ENCODE results near the gene TRAF2. TPM values are rescaled to one million over a fixed set of nuclear protein-coding genes. Genes with fewer than 3 reads are reported as not detected.
"Not testable (repeated sequence)": the region's sequence is repeated elsewhere in the genome, so short reads cannot be mapped to it uniquely, and the experiment has no call there.

Gene TRAF2, protein sequence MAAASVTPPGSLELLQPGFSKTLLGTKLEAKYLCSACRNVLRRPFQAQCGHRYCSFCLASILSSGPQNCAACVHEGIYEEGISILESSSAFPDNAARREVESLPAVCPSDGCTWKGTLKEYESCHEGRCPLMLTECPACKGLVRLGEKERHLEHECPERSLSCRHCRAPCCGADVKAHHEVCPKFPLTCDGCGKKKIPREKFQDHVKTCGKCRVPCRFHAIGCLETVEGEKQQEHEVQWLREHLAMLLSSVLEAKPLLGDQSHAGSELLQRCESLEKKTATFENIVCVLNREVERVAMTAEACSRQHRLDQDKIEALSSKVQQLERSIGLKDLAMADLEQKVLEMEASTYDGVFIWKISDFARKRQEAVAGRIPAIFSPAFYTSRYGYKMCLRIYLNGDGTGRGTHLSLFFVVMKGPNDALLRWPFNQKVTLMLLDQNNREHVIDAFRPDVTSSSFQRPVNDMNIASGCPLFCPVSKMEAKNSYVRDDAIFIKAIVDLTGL
- 16.4 TPM for total RNA-seq

DNA sequence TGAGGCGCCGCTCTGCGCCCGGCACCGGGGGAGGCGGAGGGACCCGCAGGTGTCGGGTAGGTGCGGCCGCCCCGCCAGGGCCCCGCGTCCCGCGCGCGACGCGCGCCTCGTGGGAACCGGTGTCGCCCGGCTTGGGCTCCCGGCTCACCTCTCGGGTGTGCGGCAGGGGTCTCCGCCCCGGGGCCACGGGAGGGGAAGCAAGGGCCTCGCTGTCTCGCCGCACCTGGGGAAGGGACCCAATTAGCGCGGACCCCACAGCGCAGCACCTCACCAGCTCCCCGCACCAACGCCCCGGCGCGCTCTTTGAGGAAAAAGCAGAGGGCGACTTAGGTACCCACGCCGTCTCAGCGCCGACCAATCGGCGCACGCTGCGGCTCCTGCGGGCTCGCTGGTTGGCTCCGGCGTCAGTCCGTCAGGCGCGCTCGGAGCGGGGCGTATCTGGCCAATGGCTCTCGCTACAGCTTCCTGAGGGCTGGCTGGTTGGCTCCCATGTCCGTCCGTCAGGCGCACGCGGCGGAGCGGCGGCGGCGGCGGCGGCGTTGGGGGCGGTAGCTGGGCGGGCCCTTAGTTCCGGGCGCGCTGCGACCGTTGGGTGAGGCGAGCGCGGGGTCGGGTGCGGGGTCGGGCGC lies at the start of gene TRAF2:
Gene TRAF2 (plus strand): TSS at position 567 of the 629 bp plus-strand sequence. CDS start 12,225 bp downstream, outside the sequence.
- DNase-seq (ENCODE audit: low spot score) = peak; percentile 98

DNA sequence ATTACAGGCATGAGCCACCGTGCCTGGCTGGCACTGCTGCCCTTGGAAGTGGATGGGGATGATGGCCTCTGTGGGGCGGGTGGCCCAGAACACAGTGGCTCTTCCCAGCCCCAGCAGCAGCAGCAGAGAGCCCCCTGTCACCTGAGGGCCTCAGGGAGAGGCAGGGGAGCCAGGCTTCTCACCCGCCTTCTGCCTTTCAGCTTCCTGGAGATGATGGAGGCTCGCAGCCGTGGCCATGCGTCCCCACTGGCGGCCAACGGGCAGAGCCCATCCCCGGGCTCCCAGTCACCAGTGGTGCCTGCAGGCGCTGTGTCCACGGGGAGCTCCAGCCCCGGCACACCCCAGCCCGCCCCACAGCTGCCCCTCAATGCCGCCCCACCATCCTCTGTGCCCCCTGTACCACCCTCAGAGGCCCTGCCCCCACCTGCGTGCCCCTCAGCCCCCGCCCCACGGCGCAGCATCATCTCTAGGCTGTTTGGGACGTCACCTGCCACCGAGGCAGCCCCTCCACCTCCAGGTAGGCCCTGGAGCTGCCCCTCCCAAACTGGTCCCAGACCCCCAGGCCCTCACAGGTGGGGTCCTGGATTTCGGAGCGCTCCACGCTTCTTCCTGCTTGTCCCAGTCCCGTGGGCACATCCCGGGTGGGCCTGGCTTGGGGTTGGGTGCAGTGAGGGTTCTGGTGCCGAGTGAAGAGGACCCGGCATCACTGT lies 49.0 kb upstream of the TRAF2 start:
- DNase-seq (ENCODE audit: low spot score) = no peak

DNA sequence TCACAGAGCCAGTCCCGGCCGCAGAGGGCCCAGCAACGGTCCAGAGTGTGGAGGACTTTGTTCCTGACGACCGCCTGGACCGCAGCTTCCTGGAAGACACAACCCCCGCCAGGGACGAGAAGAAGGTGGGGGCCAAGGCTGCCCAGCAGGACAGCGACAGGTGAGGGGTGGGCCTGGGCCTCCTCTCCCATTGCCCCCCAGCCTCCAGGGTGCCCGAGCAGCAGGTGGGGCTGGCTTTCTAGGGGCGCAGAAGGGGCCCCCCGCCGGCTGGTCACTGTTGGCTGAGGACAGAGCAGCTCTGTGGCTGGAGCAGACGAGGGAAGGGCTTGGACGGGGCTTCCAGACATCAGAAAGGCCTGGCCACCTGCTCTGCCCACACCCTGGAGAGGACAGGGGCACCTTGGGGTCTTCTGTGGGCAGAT lies 48.4 kb upstream of the TRAF2 start:
- DNase-seq (ENCODE audit: low spot score) = not testable (repeated sequence)

DNA sequence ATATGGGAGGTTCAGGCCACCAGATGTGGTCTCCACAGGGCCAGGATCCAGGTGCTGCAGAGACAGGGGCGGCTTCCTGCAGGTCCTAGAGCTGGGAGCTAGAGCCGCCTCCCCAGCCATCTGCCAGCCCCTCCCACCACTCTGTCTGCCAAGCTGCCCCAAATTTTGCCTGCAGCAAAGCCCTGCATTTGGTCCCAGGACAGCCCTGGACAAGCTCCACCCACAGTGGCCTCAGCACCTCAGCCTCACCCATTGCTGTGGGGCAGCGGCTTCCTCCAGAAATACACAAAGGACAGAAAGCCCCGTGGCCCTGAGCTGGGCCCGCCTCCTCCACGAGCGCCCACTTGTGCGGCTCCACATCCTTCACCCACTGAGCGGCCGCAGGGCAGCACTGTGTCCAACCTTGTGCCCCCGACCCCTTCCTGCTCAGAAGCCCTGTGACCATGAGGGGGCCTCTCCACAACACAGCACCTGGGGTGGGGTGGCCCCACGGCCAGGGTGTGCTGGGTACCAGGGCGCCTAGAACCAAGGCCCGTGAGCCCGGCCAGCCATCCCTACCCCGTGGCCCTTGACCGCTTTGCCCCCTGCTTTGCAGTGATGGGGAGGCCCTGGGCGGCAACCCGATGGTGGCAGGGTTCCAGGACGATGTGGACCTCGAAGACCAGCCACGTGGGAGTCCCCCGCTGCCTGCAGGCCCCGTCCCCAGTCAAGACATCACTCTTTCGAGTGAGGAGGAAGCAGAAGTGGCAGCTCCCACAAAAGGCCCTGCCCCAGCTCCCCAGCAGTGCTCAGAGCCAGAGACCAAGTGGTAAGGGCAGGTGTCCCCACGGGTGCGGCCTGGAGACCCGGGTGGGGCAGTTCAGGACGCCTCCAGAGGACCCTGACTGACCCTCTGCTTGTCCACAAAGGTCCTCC lies 47.7 kb upstream of the TRAF2 start:
- no peak for DNase-seq (ENCODE audit: low spot score)

DNA sequence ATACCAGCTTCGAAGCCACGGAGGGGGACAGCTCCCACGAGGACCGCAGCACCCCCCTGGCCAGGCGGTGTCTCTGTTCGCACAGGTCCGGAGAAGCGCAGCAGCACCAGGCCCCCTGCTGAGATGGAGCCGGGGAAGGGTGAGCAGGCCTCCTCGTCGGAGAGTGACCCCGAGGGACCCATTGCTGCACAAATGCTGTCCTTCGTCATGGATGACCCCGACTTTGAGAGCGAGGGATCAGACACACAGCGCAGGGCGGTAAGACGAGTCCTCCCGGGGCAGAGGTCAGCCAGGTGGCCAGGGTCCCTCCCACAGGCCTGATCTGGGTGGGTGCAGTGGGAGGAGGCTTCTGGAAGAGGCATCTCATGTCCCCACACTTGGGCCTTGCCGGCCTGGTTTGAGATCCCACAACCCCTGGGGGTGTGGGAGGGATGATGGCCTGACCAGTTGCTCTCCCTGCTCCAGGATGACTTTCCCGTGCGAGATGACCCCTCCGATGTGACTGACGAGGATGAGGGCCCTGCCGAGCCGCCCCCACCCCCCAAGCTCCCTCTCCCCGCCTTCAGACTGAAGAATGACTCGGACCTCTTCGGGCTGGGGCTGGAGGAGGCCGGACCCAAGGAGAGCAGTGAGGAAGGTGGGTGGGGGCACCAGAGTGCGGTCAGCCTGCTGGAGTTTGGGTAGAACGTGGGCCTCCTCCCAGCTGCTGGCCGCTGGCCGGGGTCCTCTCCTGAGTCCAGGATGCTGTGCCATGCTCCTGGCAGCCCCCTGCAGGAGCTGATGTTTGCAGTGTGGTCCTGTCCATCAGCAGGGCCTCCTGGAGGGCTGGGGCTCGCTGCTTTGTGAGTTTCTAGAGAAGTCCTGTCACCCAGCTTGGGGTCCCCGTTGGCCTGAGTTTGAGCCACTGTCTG lies 46.8 kb upstream of the TRAF2 start:
- no peak for DNase-seq (ENCODE audit: low spot score)

DNA sequence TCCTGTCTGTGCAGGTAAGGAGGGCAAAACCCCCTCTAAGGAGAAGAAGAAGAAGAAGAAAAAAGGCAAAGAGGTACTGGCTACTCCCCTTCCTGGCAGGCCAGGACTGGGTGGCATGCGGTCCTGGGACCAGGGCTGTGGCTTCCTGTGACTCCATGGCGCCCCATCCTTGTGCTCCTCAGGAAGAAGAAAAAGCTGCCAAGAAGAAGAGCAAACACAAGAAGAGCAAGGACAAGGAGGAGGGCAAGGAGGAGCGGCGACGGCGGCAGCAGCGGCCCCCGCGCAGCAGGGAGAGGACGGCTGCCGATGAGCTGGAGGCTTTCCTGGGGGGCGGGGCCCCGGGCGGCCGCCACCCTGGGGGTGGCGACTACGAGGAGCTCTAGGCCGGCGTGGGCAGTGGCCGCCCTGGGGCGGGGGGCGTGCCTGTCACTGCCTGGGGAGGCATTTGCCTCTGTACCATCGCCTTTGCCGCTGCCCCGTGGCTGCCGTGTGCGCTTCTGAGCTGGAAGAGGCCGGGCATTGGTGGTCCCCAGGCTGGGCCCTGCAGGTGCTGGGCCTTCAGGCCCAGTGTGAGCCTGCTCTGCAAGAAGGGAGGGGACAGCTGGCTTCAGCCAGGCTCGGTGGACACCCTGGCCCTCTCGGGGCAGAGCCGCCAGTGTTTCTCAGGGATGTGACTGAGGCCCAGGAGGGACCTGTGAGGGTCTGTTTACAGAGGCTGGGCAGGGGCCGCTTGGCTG lies 46.0 kb upstream of the TRAF2 start:
- no peak for DNase-seq (ENCODE audit: low spot score)

DNA sequence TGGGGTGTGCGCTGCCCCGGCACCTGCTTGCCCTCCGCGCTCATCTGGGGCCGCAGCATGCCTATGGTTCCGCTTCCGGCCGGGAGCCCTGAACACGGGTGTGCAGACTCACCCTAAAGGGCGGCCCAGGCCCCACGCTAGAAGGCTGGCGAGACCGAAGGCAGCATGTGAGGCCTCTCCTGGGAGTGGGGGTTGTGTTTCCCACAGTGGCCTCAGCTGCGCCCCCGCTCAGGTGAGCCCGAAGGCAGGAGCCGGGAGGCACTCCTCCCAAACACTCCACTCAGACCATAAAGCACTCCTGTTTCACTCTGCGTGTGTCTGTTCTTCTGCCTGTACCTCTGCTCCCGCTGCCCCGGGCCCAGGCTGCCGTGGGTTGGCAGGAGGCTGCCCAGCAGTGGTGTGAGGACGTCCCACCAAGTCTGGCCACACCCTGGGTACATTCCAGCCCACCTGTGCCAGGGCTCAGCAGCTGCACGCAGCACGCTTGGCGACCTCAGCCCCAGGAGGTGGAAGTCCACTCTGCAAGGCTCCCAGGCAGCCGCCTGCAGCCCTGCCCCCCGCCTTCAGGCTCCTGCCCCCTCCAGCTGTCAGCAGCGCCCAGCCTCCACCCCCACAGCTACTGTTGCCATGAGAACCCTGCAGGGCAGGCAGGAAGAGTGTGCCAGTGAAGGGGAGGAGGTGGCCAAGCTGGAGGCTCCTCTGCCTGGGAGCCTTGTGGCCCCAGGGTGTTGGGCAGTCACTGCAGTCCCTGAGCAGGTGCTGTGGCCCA lies 45.3 kb upstream of the TRAF2 start:
- DNase-seq (ENCODE audit: low spot score) = no peak

DNA sequence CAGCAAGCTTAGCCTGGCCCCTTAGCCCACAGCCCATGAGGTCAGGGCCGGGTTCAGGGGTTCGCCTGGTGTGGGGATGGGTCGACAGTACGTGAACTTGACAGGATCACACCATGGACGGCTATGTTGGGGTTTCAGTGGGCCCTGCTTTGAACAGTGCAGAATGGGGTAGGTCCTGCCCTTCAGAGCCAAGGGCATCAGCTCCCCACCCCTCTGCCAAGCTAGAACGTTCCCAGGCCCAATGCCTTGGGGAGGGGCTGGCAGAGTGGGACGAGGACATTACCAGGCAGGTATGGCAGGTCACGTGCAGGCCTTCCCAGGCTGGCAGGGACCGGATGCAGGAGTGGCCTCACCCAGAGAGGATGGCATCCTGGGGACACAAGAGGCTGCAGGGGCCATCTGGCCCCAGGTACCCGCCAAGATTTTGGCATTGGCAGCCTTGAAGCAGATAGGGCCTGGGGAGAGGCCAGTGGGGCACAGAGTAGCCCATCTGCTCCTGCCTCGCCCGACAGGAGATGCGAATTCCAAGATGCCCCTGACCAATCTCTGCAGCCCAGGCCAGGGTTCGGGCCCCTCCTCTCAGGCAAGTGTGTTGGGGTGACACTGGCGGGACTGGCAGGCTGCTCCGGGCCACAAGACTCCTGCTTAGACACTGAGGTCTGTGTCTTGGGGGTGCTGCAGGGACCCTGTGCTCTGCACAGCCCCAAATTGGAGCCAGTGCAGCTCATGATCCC lies 44.5 kb upstream of the TRAF2 start:
- not testable (repeated sequence) for DNase-seq (ENCODE audit: low spot score)

DNA sequence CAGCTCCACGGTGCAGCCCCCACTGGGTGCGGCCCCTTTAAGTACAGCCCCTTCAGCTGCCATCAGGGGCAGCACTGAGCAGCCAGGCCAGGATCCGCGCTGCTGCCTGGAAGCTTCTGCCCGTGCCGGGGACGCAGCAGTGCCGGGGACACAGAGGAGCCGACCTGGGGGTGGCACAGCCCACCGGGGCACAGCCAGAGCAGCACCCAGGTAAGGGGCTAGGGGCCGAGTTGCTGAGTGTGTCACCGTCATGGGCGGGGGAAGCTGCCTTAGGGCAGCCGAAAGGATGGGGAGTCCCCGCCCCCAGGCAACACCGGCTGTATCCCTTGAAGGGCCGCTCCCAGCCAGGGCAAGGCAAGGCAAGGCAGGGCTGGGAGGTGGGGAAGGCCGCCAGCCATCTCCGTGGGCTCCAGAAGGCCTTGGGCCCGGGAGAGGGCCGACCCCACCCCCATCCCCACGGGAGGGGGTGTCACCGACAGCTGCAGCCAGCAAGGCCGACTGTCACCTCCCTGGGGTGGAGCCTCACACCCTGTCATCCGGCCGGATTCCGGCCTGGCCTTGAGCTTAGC lies 43.9 kb upstream of the TRAF2 start, which contains the start of gene AJM1:
Gene AJM1 (plus strand): TSS at position 99 of the 569 bp plus-strand sequence. CDS start 1,937 bp downstream, outside the sequence.
- peak; percentile 70 for DNase-seq (ENCODE audit: low spot score)

DNA sequence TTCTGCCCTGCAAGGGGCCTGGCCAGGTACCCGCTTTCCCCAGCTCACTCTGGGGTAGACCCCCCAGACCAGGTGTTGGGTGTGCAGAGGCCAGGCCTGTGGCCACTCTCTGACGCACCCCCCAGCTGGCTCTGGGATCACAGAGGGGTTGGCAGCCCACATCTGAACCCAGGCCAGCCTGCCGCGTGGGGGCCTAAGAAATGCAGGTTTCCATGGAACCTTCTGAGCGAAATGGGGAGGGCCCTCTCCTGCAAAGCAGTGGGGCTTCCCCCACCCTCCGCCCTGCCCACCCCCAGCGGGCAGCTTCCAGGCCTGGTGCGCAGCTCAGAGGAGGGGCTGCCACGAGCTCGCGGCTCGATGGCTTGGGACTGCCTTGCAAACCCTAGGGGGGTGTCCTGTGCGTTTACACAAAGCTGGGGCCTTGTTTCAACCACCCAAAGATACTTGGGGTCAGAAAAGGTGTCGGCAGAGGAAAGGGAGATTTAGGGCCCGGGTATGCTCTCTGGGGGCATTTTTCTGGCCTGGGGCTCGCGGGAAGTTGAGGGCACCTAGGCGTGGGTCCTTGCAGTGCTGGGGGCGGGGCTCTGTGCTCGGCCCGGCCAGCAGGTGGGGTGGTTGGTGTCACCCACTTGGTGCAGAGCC lies 43.0 kb upstream of the TRAF2 start:
- not testable (repeated sequence) for DNase-seq (ENCODE audit: low spot score)

DNA sequence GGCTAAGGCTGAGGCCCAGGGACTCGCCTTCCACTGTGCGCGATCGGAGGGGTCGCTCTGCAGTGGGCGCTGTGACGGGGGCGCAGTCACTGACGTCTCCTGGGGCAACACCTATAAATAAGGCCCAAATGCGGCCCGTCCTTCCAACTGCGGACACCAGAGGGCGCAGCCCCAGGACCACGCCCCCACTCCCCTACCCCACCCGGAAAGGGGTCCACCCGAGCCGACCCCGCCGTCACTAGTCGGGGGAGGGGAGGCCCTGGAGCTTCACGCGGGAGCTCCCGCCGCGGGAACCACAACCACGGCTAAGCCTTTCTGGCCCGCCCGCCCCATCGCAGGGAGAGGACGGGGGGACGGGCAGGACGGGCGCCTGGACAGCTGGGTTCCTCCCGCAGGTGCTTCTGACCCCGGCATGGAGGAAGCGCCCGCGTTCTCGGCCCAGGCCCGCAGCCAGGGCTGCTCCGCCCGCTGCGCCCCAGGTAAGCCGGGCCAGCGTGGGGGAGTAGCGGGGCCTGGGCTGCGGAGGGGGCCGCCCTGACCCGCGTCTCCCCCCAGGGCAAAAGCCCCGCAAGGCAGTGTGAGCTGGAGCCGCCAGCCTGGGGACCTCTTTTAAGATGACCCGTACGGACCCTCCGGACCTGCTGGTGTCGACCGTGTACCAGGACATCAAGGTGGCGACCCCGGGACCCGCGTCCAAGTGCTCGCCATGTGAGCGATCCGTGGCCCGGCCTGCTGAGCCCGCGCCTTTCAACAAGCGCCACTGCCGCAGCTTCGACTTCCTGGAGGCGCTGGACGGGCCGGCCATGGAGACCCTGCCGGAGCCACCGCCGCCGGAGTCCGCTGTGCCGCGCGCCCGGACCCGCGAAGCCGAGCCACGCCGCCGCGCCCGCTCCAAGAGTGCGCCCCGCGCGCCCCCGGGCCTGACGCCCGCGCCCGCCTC lies 42.2 kb upstream of the TRAF2 start:
- DNase-seq (ENCODE audit: low spot score) = not testable (repeated sequence)

DNA sequence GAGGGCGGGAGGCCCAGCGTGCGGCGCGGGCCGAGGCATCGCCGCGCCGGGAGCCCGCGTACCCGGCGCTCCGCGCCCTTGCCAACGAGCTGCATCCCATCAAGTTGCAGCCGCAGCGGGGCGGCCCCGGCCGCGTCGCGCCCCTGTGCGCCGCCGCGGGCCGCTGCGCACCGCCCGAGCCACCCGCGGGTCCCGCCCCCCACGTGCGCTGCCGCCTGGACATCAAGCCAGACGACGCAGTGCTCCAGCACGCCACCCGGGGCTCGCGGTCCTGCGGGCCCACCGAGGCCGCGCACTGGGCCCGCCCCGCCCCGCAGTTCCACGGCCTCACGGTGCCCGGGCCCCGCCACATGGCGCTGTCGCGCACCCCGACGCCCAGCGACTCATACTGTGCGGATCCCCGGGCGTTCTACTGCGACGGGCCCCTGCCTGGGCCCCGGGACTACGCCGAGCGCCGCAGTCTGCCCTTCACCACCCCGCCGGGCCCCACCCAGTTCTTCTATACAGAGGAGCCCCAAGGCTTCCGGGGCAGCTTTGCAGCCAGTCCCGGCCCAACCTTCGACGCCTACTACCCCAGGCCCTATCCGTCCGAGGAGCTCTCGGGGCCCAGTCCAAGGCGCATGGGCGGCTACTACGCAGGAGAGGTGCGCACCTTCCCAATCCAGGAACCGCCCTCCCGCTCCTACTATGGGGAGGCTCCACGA lies 41.4 kb upstream of the TRAF2 start:
- no peak for DNase-seq (ENCODE audit: low spot score)

DNA sequence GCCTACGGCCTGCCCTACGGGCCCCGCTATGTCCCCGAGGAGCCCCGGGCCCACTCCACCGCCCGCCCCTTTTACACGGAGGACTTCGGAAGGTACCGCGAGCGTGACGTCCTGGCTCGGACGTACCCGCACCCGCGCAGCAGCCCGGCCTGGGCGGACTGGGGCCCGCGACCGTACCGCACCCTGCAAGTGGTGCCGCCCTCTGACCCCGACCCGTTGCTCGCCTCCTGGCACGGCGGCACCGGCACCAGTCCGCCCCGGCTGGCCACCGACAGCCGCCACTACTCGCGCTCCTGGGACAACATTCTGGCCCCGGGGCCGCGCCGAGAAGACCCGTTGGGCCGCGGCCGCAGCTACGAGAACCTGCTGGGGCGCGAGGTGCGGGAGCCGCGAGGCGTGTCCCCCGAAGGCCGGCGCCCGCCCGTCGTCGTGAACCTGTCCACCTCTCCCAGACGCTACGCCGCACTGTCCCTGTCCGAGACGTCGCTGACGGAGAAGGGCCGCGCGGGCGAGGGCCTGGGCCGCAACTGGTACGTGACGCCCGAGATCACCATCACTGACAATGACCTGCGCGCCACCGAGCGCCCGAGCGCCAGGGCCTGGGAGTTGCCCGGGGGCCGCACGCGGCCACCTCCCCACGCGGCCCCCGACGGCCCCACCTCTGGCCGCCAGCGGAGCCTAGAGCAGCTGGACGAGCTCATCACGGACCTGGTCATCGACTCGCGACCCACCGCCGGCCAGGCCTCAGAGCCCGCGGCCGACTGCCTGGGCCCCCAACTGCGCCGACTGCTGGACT lies 40.7 kb upstream of the TRAF2 start:
- DNase-seq (ENCODE audit: low spot score) = no peak

DNA sequence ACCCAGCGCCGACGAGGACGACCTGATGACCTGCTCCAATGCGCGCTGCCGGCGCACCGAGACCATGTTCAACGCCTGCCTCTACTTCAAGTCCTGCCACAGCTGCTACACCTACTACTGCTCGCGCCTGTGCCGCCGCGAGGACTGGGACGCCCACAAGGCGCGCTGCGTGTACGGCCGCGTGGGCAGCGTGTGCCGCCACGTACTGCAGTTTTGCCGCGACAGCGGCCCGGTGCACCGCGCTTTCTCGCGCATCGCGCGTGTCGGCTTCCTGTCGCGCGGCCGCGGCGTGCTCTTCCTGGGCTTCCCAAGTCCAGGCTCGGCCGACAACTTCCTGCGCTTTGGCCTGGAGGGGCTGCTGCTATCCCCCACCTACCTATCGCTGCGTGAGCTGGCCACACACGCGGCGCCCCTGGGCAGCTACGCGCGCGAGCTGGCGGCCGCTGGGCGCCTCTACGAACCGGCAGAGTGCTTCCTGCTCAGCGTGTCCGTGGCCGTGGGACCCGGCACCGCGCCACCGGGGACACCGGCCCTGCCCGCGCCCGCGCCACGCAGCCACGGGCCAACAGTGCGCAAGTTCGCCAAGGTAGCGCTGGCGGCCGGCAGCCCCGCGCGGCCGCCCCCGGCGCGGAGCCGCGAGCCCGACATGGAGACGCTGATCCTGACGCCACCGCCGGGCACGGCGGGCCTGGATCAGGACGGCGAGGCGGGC lies 39.8 kb upstream of the TRAF2 start:
- DNase-seq (ENCODE audit: low spot score) = no peak

Data from ureter (tissue), 1 donor.